Measurements from ENCODE around the gene PIH1D1. TPM values are rescaled to one million over a fixed set of nuclear protein-coding genes. Genes with fewer than 3 reads are reported as not detected.

Gene PIH1D1
- total and polyA plus RNA-seq, 2 of the 8 experiments (the other 6 are each of a cell fraction or from before 2014, with no cell fraction given) = 146 to 195 TPM

DNA sequence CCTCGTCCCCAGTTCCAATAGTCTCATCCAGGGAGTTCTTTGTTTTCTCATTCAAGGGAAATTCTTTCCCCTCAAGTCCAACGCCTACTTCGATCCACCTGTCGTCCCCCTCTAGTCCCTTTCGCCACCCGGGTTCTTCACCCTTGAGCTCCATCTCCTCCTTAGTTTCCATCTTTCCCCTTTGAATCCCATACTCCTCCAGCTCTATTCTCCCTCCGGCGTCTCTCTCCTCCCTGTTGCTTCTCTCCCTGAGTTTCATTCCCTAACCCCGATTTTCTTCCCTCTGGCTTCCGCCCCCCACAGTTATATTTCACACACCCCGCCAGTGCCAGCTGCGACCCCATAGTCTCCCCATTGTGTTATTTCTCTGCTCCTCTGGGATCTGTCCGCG is 9.7 kb downstream of the PIH1D1 start:
- peaks cover 3% of the 10 kb centered on the region in 2 experiments for H4K20me1 ChIP-seq (replicated peaks in 1 of 2; ENCODE audit: control insufficient read depth in 1 of 2, insufficient read depth in 2 of 2, low read length in 2 of 2)
- peaks cover 21 to 41% (median 39%) of the 10 kb centered on the region in 4 experiments for H3K27me3 ChIP-seq (replicated peaks in 1 of 4; ENCODE audit: control insufficient read depth in 3 of 4, extremely low read depth in 1 of 4, insufficient read depth in 3 of 4, low read length in 3 of 4)
- H3K9me3 ChIP-seq (ENCODE audit: insufficient read depth in 2 of 2, low read depth in 1 of 2, low read length in 1 of 2) = no peaks in the 10 kb centered on the region
- ChIA-PET POLR2A (ENCODE audit: partially characterized antibody) (interaction anchor here (1.0 to 4.1 kb wide), 7 partner anchors 10 to 235 kb away, joined by 3 to 13 read pairs (median 3); partner anchors contain the start of genes ALDH16A1, PIH1D1 and PRMT1), CTCF (ENCODE audit: partially characterized antibody) (interaction anchor here (0.9 to 7.9 kb wide), 9 partner anchors 9 to 75 kb away, joined by 3 to 88 read pairs (median 7); partner anchors contain the start of genes GFY and PIH1D1)
- no peak overlapping the region for H2BK20ac ChIP-seq (ENCODE audit: low read length)
- WGBS, 2 experiments (ENCODE audit: extremely low coverage in 1 of 2, insufficient coverage in 1 of 2, insufficient read length in 1 of 2, insufficient replicate concordance in 2 of 2, low coverage in 1 of 2, low lambda C conversion rate in 2 of 2, missing lambda C conversion rate in 1 of 2) = 21% methylated on average over 14 of the region's 14 CpGs; no CpG with 5 or more reads in 1 of the 2 experiments
- H2AFZ ChIP-seq (ENCODE audit: low read length) = no peak overlapping the region
- 0 out of 2 replicates have a peak overlapping the region, but pooled peaks have one; percentile 5 for H2BK12ac ChIP-seq (ENCODE audit: low read depth, low read length)
- H3K23ac ChIP-seq (ENCODE audit: insufficient read length) = no peak overlapping the region
- H4K91ac ChIP-seq (replicated peaks; ENCODE audit: insufficient read length, low read length) = no peak overlapping the region
- H3K79me2 ChIP-seq (ENCODE audit: control insufficient read depth in 1 of 2, insufficient read depth in 2 of 2, low read length in 2 of 2) = no peaks in the 10 kb centered on the region
- H3K18ac ChIP-seq (ENCODE audit: extremely low read depth, low read length) = peak overlapping the region; percentile 3; the same call in 1 of the 2 replicates
- no peak for FAIRE-seq
- H4K8ac ChIP-seq (ENCODE audit: extremely low read depth, insufficient read depth, low read length) = no peak overlapping the region
- H4K5ac ChIP-seq (ENCODE audit: insufficient read length, low read depth, low read length) = no peak overlapping the region
- no peak overlapping the region for H2AK5ac ChIP-seq (ENCODE audit: low read depth, low read length)
- H3K4me1 ChIP-seq (replicated peaks in 1 of 4; ENCODE audit: control insufficient read depth in 3 of 4, insufficient read depth in 4 of 4, low read length in 3 of 4) = peaks cover 0 to 5% (median 3%) of the 10 kb centered on the region in 4 experiments; a peak in 3 of 7 replicates
- H3K27ac ChIP-seq (ENCODE audit: low read depth, low read length) = no peak overlapping the region
- TF ChIP-seq KDM5A (IDR thresholded peaks at IDR 0.05; ENCODE audit: low read length) (no peak), ASH2L (IDR thresholded peaks at IDR 0.05; ENCODE audit: low read length) (peak; percentile 43), KDM4A (IDR thresholded peaks at IDR 0.05; ENCODE audit: low read depth, low read length, severe bottlenecking) (peak; percentile 43), NANOG (IDR thresholded peaks at IDR 0.05; ENCODE audit: insufficient read depth, low read depth, low read length, poor library complexity, severe bottlenecking) (no peak), GTF2F1 (IDR thresholded peaks at IDR 0.05; ENCODE audit: borderline replicate concordance, low read depth, low read length) (no peak)
- H3K79me1 ChIP-seq (ENCODE audit: low read depth, low read length) = no peaks in the 10 kb centered on the region
- H3K4ac ChIP-seq (replicated peaks; ENCODE audit: insufficient read length, low read depth, low read length) = no peak overlapping the region
- no peak for DNase-seq (ENCODE audit: low read depth in 1 of 2, low spot score in 2 of 2)
- H3K4me2 ChIP-seq (ENCODE audit: insufficient read depth in 1 of 2, low read depth in 2 of 2, low read length in 2 of 2) = peak overlapping the region; percentile 53 to 73
- no peak overlapping the region for H2BK5ac ChIP-seq (ENCODE audit: low read depth, low read length)
- peaks cover 5 to 8% (median 6%) of the 10 kb centered on the region in 4 experiments; a peak in 6 of 8 replicates for H3K36me3 ChIP-seq (ENCODE audit: control insufficient read depth in 2 of 4, insufficient read depth in 4 of 4, low read length in 3 of 4)
- H3K4me3 ChIP-seq (ENCODE audit: extremely low read depth in 1 of 4, insufficient read depth in 2 of 4, low read depth in 3 of 4, low read length in 4 of 4) = peak overlapping the region; percentile 36 to 57 (median 44); a peak in 6 of 8 replicates
- peaks cover 18% of the 10 kb centered on the region; the same call in 1 of the 2 replicates for H3K23me2 ChIP-seq (ENCODE audit: low read depth, low read length)
- H2BK15ac ChIP-seq (ENCODE audit: low read length) = no peak overlapping the region
- no peak overlapping the region for H3K56ac ChIP-seq (replicated peaks; ENCODE audit: insufficient read length, low read depth, low read length)
- no peak overlapping the region for H3K9ac ChIP-seq (replicated peaks in 1 of 4; ENCODE audit: extremely low read depth in 1 of 4, low read depth in 3 of 4, low read length in 3 of 4)
- no peak overlapping the region for H2BK120ac ChIP-seq (replicated peaks; ENCODE audit: low read depth, low read length)
- H3K14ac ChIP-seq (ENCODE audit: insufficient read length) = no peak overlapping the region

All from H1 (cell line).